Stimulated activated CD8-positive, alpha-beta memory T cell treated with anti-CD3 and anti-CD28 coated beads, Interleukin-12 subunit alpha, Interleukin-12 subunit beta, amount 100 ng/mL, for 1 hour (primary cell): ENCODE data around the gene CDH15.
"Not testable (repeated sequence)": the region's sequence is repeated elsewhere in the genome, so short reads cannot be mapped to it uniquely, and the experiment has no call there.

ENCODE experiments used
- DNase-seq: peaks from one replicate; pipeline ENCODE4 v3.0.0-alpha.2; 2020; ENCODE audit warnings: low read depth

Gene CDH15

DNA sequence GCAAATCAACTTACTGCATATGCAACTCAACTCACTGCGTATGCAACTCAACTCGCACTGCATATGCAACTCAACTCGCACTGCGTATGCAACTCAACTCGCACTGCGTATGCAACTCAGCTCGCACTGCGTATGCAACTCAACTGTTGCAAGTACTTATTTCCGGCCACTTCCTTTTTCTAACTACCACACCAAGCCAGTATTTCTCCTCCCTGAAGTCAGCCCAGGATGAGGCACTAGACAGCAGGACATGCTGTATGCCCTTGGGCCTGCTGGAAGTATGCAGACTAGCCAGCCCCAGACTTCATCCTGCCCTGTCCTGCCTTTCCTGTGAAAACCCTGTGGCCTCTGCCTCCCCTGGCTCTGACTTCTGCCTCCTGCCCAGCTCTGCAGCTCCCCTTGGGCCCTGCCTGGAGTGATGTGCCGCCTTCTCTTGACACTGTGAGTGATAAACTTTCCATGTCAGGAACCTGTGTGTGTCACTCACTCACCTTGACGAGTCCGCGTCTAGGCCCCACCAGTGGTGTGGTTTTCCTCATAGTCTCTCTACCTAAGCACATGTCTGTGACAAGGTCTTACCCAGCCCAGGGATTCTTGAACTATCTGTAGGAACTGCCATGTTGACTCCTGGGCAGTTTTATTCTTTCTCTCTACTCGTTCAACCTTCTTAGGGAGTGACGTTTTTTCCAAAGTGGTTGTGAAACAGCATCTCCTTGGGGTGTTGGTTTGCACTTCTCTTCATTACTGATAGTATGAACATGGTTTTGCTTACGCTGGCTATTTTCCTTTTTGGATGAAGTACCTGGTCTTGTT is 62.3 kb downstream of the CDH15 start:
- DNase-seq: no peak

DNA sequence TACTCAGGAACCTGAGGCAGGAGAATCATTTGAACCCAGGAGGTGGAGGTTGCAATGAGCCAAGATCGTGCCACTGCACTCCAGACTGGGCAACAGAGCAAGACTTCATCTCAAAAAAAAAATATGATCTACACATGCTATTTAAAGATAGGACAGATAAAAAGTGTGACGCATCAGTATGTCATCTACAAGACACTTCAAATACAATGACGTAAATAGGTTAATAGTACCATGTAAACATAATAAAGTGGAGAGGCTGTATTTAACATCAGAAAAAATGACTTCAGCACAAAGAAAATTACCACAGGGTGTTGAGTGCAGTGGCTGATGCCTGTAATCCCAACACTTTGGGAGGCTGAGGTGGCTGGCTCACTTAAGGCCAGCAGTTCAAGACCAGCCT is 66.2 kb downstream of the CDH15 start:
- DNase-seq: no peak

GRCh38 chr16:89241187-89242007 is 69.8 kb downstream of the CDH15 start:
- DNase-seq: peak; percentile 61

DNA sequence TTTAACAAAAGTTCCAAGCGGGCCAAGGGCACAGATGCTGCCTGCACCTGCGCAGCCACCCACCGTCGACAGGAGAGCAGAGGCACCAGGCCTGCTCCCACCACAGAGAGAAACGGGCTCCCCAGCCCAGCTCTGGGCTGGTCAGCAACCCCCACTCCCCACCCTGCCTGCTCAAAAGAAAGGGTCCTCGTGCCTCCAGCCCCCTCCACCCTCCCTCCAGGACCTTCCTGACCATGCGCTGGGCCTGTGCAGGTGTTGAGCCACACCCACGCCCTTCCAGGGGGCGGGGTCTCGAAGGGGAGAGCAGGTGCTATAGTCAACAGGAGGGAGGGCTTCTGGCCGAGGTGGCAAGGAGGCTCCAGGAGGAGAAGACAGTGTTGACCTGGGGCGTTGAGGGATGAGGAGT is 71.2 kb downstream of the CDH15 start:
- no peak for DNase-seq

- no peak for DNase-seq
Measured at GRCh38 chr16:89243664-89244063, 72.1 kb downstream of the CDH15 start.

DNA sequence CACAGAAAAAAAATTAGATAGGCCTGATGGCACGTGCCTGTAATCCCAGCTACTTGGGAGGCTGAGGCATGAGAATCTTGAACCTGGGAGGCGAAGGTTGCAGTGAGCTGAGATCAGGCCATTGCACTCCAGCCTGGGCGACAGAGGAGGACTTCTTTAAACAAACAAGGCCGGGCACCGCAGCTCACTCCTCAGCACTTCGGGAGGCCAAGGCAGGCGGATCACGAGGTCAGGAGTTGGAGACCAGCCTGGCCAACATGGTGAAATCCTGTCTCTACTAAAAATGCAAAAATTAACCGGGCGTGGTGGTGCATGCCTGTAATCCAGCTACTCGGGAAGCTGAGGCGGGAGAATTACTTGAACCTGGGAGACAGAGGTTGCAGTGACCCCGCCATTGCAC is 72.7 kb downstream of the CDH15 start:
- not testable (repeated sequence) for DNase-seq

DNA sequence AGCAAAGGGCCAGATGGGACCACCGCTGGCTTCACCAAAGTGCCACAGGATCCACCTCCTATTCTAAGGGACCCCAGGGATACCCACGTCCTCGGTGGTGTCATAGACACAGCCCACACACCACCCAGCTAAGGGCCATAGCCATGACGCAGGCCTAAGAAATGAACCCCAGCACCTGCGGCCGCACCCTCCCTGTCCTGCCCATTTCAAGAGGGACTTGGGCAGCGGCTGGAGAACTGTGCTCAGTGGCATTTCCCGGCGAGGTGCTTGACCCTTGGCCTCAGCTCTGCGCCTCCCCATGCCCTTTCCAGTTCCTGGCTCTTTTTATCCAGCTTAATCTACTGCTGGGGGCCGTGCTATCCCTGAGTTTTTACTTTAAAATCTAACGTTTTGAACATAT is 73.2 kb downstream of the CDH15 start:
- no peak for DNase-seq
